HG03025 (cell line): Measurements from ENCODE around the gene MCRIP1.
"Not testable (repeated sequence)": the region's sequence is repeated elsewhere in the genome, so short reads cannot be mapped to it uniquely, and the experiment has no call there.

Experiments used
- ATAC-seq: cut with Tn5 transposase; IDR thresholded peaks from one replicate; pipeline ENCODE4 v1.9.1; 2021; ENCODE audit warnings: mild to moderate bottlenecking, moderate library complexity; ENCODE audit not compliant: unreplicated experiment, low FRiP score

The MCRIP1 gene

GRCh38 chr17:81842725-81843504 lies 9.8 kb upstream of the MCRIP1 start:
- ATAC-seq: no peak

- ATAC-seq: no peak
Observed at GRCh38 chr17:81842378-81842724, 9.3 kb upstream of the MCRIP1 start.

GRCh38 chr17:81841866-81842265 lies 8.8 kb upstream of the MCRIP1 start:
- no peak for ATAC-seq

DNA sequence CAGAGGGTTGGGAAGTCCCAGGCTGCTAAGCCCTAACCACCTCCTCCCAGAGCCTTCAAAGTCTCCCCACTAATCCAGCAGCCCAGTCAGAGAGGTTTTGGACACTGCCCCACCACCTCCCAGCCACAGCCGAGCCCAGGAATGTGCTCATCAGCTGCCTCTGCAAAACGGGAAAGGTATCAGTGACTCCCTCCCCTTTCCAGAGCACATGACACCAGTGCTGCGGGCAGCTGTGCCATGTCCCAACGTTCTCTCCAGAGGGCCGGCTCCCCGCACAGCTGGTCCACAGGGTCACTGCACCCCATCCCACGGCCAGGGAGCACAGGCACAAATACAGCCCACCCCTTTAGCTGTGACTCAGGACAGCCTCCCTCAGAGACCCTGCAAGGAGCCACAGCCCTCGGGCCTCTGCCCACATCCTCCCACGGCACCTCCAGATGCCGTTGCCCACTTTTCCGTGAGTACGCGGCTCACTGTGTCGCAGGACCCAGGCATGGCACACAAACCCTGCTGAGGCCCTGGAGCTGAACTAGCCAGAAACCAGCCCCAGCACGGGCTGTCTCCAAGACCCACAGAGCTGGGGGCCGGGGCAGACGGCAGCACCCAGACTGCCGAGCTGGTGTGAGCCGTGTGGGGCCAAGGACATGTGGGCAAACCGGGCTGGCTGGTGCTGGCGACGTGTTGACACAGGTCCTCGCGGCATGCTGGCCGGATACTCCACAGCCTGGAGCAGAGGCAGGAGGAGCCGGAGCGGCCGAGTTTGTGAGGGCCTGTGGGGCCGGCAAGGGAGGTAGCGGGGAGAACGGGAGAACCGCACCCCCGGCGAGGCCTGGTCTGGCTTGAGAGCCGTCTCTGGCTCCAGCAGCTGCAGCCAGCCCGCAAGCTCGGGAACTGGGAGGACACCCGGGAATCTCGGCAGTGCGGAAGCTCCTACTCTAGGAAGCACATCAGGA lies 8.0 kb upstream of the MCRIP1 start:
- no peak for ATAC-seq

- not testable (repeated sequence) for ATAC-seq
Observed at GRCh38 chr17:81840059-81840458, 7.0 kb upstream of the MCRIP1 start.

DNA sequence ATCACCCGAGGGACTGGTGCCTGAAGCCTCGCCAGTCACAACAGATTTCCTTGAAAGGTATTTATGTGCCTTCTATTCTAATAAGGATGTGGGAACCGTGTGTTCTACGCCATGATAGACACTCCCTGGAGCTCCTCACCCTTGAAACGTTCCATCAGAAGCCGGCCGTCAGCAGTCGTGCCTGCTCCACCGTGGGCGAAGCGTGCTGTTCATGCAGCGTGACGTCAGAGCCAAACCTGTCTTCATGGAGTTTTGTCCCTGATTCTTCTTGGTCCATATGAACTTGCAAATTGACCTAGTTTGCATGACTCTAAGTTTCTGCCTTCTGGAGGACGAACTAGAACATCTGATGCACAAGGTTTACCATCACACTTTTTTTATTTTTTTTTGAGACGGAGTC lies 6.2 kb upstream of the MCRIP1 start:
- ATAC-seq: no peak

GRCh38 chr17:81838753-81839255 lies 5.7 kb upstream of the MCRIP1 start:
- no peak for ATAC-seq

DNA sequence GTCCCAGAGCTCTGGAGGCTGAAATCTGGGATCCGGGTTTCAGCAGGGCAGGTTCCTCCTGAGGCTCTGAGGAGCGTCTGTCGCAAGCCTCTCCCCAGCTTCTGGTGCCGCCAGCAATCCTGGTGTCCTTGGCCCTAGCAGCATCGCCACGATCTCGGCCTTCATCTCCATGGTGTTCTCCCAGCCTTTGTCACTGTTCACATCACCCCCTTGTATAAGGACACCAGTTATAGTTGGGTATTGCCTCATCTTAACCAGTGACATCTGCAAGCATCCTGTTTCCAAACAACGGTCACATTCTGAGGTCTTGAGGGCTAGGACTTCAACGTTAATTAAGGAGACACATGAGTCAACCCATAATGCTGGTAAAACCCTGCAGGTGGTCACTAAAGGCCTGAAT lies 4.5 kb upstream of the MCRIP1 start:
- no peak for ATAC-seq

DNA sequence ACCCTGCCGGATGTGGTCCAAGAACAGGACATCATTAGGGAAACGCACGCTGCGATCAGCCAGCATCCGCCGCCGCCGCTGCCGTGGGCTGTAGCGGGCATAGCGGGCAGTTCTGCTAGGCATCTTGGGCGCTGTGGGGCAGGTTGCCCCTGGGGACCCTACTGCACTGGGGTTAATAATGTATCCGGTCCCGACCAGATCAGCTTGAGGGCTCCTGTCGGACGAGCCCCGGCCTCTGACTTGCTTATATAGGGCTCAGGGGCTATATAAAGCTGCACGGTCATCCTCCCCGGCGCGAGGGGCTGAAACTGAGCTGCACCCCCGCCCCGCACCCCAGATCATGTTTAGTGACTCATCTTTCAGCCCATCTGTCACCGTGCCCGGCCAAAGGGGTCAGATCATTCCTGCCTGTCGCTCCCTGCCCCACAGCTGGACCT lies 1.8 kb upstream of the MCRIP1 start, which contains the start of gene PPP1R27:
Gene PPP1R27, minus strand, starts transcription at position 220 of the 437 bp plus-strand sequence. Its CDS starts 97 bp downstream, at position 123.
- no peak for ATAC-seq

DNA sequence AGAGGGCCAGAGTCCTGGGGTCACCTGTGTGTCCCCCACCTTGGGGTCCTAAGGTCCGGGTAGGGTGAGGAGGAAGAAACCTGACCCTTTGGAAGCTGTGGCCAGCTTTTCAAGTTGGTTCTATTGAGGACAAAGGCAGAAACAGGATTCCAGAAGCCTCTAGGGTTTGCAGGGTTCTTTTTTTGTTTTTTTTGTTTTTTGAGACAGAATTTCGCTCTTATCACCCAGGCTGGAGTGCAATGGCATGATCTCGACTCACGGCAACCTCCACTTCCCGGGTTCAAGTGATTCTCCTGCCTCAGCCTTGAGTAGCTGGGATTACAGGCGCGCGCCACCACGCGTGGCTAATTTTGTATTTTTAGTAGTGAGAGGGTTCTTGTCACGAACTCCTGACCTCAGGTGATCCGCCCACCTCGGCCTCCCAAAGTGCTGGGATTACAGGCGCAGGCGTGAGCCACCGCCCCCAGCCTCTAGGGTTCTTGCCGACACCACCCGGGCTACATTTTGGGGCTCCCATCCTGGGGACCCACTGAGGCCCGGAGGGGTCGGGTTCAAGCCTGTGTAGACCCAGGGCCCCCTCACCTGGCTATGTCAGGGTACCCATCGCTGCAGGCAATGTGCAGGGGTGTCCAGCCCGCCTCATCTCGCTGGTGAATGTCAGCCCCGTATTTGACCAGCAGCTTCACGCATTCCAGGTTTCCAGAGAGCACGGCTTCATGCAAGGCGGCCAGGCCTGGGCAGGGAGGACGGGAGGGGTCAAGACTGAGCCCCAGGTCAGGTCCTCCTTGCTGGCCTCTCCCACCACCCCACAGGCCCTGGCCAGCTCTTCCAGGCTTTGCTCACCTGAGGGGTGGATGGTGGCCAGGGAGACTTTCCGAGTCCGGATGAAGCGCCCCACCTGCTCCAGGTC lies 1.1 kb upstream of the MCRIP1 start:
- no peak for ATAC-seq

- ATAC-seq: no peak
Observed at GRCh38 chr17:81832608-81833159, 407 bp downstream of the MCRIP1 start.

GRCh38 chr17:81831957-81832607 lies 1.0 kb downstream of the MCRIP1 start:
- no peak for ATAC-seq

GRCh38 chr17:81831563-81831956 lies 1.5 kb downstream of the MCRIP1 start:
- no peak for ATAC-seq

GRCh38 chr17:81829858-81830257 lies 3.2 kb downstream of the MCRIP1 start:
- ATAC-seq: no peak

DNA sequence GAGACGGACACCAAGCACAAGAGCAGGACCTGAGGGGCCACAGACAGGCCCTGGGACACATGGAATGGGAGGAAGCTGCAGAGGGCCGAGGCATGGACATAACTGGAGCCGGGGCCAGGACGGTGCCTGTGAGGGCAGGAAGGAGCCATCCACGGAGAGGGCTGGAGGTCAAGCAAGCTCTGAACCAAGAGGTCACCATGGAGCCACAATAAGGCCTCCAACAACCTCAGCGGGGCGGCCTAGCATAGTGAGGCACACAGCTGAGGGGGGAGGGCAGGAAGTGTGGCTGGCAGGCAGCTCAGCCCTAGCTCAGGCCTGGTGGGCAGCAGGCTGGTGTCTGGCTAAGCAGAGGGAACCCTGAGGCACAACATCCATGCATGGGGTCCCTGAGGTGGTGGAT lies 4.4 kb downstream of the MCRIP1 start:
- ATAC-seq: no peak

GRCh38 chr17:81825841-81826466 lies 7.1 kb downstream of the MCRIP1 start:
- ATAC-seq: no peak

DNA sequence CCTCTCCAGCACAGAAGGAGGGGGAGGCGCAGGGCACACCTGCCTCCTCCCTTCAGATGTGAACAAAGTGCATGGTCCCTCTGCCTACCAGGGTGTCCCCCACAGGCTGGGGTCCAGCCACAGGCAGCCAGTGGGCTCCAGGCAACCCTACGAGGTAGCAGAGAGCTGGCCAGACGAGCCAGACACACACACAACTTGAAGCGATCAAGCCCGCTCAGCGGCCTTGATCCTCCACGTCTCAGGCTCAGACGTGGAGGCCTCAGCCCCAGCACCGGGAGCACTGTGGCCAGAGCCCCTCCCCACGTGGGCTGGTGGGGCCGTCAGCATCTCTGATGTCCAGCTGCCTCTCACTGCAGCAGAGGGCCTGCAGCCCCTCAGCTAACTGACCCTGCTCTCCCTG lies 8.5 kb downstream of the MCRIP1 start:
- ATAC-seq: no peak

DNA sequence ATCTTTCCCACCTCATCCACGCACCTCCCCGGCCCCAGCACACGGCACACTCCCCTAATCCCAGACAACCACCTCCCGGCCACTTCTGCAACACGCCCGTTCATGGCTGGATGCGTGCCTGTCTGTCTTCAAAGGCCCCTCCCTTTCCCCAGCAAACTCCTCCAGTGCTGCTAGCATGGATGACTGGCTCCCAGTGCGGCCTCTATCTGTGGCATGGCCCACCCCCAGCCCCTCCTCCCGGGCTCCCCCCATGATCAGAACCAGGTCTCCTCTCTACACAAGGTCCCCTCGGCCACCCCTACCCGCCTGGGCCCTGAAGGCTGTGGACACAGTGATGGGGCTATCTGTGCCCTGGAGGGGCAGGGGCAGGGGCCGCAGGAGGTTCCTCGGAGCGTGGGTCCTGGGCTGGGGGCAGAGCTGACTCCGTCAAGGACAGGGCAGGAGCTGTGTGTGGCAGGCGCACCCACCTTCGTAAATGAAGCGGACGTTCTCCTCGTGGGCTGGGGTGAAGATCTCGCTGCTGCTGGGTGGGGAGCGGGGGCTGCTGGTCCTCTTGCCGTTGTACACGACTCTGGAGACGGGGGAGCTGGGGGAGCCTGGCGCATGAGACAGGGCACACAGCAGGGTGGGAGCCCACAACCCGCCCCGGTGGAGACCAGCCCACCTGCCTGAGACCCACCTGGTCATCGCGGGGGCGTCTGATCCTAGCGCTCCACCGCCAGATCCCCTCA lies 9.1 kb downstream of the MCRIP1 start:
- no peak for ATAC-seq
